Effector CD8-positive, alpha-beta T cell (primary cell): Measurements from ENCODE around the gene USP7.

Experiments
- DNase-seq: peaks from one replicate; lab custom pipeline; 2025; lab: John Stamatoyannopoulos, UW

USP7 gene

DNA sequence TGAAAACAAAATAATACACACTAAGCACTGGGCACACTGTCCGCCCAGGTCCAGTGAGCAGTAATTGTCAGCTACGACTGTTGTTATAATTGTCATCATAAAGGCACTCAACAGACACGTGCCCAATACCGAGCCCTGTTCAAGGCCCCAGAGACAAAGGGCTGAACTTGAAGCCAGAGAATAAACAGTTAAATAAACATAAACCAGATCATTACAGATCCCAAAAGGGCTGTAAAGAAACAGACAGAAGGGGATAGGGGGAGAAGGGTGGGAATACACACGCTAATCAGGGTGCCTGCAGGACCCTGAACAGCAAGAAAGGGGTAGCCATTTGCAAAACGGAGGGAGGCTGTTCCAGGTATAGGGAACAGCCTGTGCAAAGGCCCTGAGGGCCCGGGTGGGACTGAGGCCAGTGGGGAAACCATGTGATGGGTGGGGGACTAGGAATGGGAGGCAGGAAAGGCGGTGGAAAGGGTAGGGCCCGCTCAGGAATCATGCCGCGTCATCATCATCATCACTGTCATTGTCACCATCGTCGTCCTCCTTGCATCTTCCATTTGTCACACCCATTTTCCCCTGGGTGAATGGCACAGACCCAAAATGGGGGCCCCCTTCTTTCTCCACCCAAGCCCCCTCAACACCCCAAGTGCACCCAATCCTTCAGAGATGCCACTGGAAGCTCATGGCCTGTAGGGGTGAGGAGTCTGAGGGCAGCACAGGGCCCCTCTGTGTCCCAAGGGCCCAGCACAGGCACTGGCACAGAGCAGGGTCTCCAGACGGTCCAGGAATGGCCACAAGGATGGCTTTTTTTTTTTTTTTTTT is 101.2 kb downstream of the USP7 start:
- DNase-seq: no peak

DNA sequence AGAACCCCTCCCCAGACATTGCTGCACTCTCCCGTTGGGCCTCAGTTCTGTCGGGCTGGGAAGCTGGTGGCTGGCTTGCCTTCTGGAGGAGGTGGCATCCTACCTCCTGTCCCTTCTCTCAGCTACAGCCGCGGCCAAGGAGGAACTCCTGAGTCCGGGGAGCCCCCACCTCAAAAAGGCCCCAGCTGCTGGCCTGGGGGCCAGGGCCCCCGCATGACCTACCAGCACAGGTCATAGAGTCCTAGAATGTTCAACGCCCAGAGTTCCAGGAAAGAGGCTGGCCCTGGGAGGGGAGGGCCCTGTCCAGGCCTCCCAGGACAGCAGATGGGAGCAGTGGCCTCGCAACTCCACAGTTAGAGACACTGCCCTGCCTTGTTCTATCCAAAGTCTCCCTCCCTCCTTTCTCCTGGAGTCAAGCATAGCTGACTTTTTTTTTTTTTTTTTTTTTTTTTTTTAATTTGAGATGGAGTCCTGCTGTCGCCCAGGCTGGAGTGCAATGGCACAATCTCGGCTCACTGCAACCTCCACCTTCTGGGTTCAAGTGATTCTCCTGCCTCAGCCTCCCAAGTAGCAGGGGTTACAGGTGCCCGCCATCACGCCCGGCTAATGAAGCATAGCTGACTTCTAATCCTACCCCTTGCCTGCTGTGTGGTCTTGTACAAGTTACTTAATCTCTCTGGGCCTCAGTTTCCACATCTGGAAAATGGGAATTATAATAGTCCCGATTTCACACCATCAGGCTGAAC is 102.0 kb downstream of the USP7 start:
- DNase-seq: no peak

GRCh38 chr16:8859913-8860881 is 103.5 kb downstream of the USP7 start:
- no peak for DNase-seq

- DNase-seq: no peak
Observed at GRCh38 chr16:8858994-8859912, 104.5 kb downstream of the USP7 start.

DNA sequence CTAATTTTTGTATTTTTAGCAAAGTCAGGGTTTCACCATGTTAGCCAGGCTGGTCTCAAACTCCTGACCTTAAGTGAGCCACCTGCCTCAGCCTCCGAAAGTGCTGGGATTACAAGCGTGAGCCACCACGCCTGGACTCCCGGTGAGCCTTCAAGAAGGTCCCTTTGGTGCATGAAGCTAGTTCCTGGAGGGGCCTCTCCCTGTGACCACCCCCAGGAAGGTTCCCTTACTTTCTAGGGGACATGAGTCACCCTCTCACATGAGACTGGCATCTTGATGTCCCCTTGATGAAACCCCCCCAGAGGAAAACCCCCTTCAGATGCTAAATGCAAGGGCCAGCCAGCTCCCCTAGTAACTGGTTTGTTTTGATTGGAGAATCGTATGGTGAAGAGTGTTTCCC is 107.7 kb downstream of the USP7 start:
- no peak for DNase-seq

DNA sequence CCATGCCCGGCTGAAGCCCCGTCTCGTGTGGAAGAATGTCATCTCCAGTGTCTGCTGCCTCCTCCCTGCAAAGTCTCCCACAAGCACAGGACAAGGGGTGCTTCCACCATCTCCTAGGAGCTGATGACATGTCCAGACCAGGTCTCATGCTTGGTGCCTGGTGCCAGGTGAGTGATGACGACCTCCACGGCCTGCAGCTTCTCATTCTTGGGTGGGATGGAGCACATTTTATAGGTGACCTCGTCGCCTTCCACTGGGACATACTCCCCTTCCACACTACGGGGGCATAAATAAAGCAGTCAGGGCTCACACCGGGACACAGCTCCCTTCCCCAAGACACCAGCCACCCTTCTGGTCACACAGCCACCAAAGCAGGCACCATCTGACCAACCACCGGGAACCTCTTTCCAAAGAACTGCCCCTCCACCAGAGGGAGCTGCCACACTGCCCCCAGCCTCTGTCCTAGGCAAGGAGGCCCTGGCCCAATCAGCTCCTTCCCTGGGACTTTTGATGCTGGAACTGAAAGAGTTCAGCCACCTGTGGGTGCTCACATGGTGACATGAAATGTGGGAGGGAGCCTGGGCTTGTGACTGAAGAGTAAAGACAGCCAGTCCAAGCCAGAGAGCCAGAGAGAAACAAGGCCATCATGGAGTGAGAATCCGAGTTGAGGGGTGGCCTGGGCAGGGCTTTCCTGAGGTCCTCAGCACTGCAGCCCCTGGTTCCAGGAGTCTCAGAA is 108.5 kb downstream of the USP7 start:
- DNase-seq: no peak

- DNase-seq: no peak
Observed at GRCh38 chr16:8854298-8854948, 109.3 kb downstream of the USP7 start.

DNA sequence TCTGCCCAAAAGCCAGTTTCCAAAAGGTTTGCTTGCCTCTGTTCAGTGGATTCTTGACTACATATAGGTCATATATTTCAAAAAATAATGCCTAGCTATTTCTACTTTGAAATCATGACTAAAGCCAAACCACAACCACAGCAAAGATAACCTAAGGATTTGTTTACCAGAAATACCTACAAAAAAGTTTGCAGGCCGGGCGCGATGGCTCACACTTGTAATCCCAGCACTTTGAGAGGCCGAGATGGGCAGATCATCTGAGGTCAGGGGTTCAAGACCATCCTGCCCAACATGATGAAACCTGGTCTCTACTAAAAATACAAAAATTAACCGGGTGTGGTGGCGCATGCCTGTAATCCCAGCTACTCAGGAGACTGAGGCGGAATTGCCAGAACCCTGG is 110.1 kb downstream of the USP7 start:
- DNase-seq: no peak

DNA sequence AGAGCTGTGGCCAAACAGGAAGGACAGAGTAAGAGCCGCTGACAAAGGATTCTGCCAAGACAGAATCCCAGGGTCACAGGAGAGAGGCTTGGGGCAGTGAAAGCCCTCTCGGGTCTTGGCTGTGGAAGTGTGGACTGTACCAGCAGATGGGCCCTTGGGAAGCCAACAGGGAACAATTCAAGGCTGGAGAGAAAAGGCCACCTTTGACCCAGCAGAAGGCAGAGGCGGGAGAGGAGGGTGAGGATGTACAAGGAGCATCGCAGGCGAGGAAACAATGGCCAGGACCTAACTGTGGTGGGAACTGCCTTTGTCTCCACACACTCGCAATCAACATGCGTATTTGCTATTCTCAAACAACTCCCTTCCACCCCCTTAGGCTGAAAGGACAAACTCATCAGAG is 110.6 kb downstream of the USP7 start:
- DNase-seq: no peak

GRCh38 chr16:8852534-8852933 is 111.2 kb downstream of the USP7 start:
- DNase-seq: no peak

- no peak for DNase-seq
Observed at GRCh38 chr16:8851761-8852403, 111.8 kb downstream of the USP7 start.

- no peak for DNase-seq
Observed at GRCh38 chr16:8850279-8850885, 113.3 kb downstream of the USP7 start.

DNA sequence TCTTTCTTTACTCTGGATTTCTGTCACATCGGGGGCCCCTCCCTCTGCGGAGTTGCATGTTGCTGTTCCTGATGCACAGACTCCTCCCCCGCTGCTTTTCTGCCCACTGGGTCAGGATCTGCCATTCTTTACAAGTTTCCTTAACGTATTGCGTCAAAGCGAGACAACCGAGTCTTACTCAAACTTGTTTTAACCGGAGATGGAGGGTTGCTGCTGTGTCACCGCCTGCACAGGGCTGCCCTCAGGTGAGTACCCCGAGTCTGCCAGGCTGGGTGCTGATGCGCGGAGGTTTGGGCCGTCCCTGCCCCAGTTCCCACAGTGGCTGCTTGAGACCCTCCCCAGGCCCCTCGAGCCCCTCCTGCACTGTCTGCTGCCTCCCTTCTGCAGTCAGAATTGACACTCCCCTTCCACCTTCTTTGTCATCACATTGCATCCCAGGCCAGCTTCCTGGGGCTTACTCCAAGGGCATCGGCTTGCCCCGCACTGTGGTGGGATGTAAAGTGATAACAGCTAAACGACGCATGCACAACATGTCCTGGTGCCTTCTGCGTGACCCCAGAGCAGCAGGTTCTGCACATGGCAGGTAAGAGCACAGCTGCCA is 114.2 kb downstream of the USP7 start:
- DNase-seq: no peak

GRCh38 chr16:8848939-8849391 is 114.7 kb downstream of the USP7 start:
- no peak for DNase-seq

GRCh38 chr16:8848231-8848938 is 115.3 kb downstream of the USP7 start:
- DNase-seq: no peak

GRCh38 chr16:8847623-8848022 is 116.1 kb downstream of the USP7 start:
- DNase-seq: no peak

DNA sequence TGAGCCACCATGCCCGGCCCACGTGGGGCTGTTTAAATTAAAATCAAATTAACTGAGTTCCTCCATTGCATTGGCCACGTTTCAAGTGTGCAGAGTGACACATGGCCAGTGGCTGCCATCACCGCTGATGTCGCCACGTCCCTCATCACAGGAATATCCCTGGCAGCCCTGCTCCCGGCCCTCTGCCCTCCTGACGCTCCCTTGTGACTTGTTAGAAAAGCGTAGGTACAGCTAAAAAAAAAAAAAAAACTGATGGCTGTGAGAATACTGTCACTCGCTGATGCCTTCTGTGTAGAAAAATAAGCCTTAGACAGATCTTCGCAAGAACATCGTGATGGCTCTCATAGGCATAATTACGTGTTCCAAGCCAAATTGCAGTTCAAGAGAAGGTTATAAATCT is 116.6 kb downstream of the USP7 start:
- no peak for DNase-seq
